ENCODE results near the gene RAD51B. TPM values are rescaled to one million over a fixed set of nuclear protein-coding genes. Genes with fewer than 3 reads are reported as not detected.

RAD51B gene
- total and polyA plus RNA-seq, 3 donors from 2014 or later = 5.5 to 22.5 (median 19.1) TPM

DNA sequence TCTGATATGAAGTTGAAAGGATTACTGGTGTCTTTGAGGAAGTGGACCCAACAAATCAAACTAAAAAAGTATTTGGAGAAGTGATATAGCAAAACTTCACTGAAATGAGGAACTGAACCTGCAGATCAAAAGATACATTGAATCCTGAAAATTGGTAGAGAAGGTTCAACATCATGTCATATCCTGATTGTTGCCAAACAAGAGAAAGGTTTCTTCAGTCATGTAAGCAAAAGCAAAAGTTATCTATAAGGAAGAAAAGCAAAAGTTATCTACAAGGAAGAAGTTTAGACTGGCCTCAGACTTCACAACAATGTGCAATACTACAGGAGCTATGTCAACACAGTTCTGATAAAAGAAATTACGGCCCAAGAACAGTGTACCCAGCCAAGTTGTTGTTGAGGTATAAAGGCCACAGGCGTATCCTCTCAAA, 142.7 kb downstream of the RAD51B start:
- no peaks in the 10 kb centered on the region for H3K36me3 ChIP-seq (ENCODE audit: low read depth, missing control alignments)
- DNase-seq = no peak
- H3K4me1 ChIP-seq = no peaks in the 10 kb centered on the region
- peak overlapping the region in 1 of 2 donors; percentile 20 for H3K27ac ChIP-seq
- H3K27me3 ChIP-seq = no peaks in the 10 kb centered on the region
- no peaks in the 10 kb centered on the region for H3K9me3 ChIP-seq
- TF ChIP-seq, protein P1, sequence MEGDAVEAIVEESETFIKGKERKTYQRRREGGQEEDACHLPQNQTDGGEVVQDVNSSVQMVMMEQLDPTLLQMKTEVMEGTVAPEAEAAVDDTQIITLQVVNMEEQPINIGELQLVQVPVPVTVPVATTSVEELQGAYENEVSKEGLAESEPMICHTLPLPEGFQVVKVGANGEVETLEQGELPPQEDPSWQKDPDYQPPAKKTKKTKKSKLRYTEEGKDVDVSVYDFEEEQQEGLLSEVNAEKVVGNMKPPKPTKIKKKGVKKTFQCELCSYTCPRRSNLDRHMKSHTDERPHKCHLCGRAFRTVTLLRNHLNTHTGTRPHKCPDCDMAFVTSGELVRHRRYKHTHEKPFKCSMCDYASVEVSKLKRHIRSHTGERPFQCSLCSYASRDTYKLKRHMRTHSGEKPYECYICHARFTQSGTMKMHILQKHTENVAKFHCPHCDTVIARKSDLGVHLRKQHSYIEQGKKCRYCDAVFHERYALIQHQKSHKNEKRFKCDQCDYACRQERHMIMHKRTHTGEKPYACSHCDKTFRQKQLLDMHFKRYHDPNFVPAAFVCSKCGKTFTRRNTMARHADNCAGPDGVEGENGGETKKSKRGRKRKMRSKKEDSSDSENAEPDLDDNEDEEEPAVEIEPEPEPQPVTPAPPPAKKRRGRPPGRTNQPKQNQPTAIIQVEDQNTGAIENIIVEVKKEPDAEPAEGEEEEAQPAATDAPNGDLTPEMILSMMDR (IDR thresholded peaks at IDR 0.05) = no peak
- no peak for TF ChIP-seq POLR2A (IDR thresholded peaks at IDR 0.05)
- WGBS, 2 donors = 37 to 56% methylated on average over 2 of the region's 2 CpGs
- no peak overlapping the region for H3K4me3 ChIP-seq
- intact Hi-C loops (cut with DNase I; ENCODE audit: low total_unique reads) = no loop called here

DNA sequence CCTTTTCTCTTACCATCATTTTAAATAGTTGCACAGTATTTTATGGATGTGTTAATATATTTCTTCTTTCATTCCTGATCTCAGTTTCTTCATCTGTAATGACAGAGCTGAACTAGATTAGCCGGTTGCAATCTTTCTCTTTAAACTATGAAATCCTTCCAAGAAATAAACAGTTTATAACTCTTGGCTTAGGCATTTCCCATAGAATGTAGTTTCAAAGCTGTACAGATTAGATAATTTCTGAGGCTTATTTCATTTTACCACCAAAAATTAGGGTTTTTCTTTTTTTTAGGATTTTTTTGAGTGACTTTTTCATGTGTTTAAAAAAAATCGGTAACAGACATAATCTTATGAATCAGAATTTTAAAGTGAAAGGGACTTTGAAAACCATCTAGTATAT, 144.0 kb downstream of the RAD51B start:
- no peaks in the 10 kb centered on the region for H3K27me3 ChIP-seq
- no peak overlapping the region for H3K27ac ChIP-seq
- H3K9me3 ChIP-seq = no peaks in the 10 kb centered on the region
- no peaks in the 10 kb centered on the region for H3K36me3 ChIP-seq (ENCODE audit: low read depth, missing control alignments)
- TF ChIP-seq POLR2A (IDR thresholded peaks at IDR 0.05) = no peak
- TF ChIP-seq, protein P1 (IDR thresholded peaks at IDR 0.05) = no peak
- 62 to 66% methylated on average over 2 of the region's 2 CpGs for WGBS, 2 donors
- no peaks in the 10 kb centered on the region for H3K4me1 ChIP-seq
- DNase-seq = no peak
- no peak overlapping the region for H3K4me3 ChIP-seq
- intact Hi-C loops (cut with DNase I; ENCODE audit: low total_unique reads) = no loop called here

DNA sequence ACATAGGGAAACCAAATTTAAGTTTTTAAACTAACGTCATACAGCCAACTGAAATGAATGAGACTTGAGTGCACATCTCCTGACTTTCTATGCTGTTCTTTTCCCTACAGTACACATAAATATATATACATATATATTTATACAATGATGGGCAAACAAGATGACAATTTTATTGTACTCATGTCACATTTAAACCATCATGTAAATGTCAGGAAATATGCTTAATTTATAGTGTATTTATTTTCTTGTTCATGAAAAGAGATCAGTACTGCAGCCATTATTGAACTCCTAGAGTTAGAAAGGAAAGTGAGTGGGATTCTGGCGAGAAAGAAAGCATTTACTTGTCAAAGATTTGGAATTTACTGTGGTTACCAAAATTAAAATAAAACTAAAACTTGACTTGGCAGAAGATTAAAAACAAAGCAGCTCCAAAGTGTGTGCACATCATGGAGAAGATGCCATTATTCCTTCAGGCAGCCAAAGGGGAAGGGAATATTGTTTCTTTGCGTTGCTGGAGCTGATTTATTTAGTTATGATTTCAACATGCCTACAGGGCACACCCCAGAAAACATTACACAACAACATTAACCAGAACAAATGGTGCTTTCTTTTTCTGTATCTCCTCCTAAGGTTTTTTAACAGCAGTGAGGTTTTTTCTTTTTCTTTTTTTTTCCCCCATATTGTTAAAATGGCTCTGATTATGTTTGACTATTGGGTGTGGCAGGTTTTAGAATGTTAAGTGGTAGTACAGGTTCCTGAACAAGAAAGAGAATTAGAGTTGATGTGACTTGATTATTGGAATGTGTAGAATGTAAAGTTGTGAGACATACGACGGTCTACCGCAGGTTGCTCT, 144.6 kb downstream of the RAD51B start:
- Histone ChIP-seq H3K9me3 (no peaks in the 10 kb centered on the region), H3K27ac (no peak overlapping the region), H3K4me3 (no peak overlapping the region), H3K36me3 (ENCODE audit: low read depth, missing control alignments) (no peaks in the 10 kb centered on the region), H3K27me3 (no peaks in the 10 kb centered on the region), H3K4me1 (no peaks in the 10 kb centered on the region)
- intact Hi-C loops (cut with DNase I; ENCODE audit: low total_unique reads) = no loop called here
- TF ChIP-seq, protein P1 (IDR thresholded peaks at IDR 0.05) = no peak
- TF ChIP-seq POLR2A (IDR thresholded peaks at IDR 0.05) = no peak
- 77 to 89% methylated on average over 6 of the region's 6 CpGs for WGBS, 2 donors
- no peak for DNase-seq

DNA sequence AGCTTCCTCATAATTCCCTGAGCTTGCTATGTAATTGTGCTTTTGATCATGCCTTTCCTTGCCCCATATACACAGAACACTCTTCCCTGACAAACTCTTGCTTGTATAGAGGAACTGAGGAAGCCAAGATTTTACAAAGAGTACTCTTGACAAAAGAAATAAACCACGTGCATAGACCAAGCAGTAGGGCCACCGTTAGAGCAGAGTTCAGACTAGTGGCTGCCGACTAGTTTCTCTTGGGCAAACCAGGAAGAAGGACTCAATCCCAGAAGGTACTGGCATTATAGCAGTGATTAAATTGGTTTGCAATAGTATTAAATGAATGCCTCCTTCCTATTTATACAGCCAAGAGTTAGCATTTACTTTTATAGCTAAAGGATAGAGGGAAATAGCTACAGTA, 146.1 kb downstream of the RAD51B start:
- 89 to 95% methylated on average over 3 of the region's 3 CpGs for WGBS, 2 donors

More for the DNA sequence above, 146.1 kb downstream of the RAD51B start:
- Histone ChIP-seq H3K4me3 (no peak overlapping the region), H3K27me3 (no peaks in the 10 kb centered on the region), H3K27ac (no peak overlapping the region), H3K36me3 (ENCODE audit: low read depth, missing control alignments) (no peaks in the 10 kb centered on the region), H3K9me3 (no peaks in the 10 kb centered on the region), H3K4me1 (no peaks in the 10 kb centered on the region)
- no peak for DNase-seq
- TF ChIP-seq, protein P1 (IDR thresholded peaks at IDR 0.05) = no peak
- no peak for TF ChIP-seq POLR2A (IDR thresholded peaks at IDR 0.05)
- intact Hi-C loops (cut with DNase I; ENCODE audit: low total_unique reads) = no loop called here
